ENCODE measurements around the gene PYROXD2.

PYROXD2 gene

DNA sequence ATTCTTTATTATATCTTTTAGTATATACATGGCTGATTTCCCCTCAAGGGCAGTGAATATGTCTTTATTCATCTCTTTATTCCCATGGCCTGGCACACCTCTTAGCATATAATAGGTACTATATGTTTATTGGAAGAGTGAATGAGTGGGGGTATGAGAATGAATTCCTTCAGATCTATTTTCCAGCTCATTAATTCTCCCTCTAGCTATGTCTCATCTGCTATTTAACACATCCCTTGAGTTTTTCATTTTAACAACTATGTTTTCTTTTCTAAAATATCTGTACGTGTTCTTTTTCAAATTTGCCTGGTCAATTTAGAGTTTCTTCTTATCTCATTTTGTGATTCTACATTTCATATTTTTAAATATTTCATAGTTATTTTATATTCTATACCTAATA is 17.3 kb upstream of the PYROXD2 start:
- no peaks in the 10 kb centered on the region; the same call in 1 of the 2 replicates for H4K20me1 ChIP-seq (ENCODE audit: insufficient read depth, low read length)

DNA sequence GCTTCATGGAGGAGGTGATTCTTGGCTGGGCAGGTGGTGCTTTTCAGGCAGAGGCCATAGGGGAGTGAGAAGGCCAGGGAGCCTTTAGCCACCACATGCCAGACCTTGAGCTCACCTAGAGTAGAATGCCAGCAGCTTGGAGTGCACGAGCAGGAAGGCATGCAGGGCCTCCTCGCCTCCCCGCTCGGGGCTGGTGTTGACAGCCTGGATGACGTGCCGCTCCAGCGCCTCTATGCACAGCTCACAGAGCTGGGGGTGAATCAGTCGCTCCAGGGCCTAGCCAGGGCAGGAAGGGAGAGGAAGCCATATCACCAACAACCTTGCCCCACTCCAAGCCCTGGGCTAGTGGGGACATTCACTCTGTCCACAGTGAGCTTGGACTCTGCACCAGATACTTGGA is 16.0 kb upstream of the PYROXD2 start:
- Histone ChIP-seq H3K4me1 (ENCODE audit: insufficient read depth, low read length) (no peaks in the 10 kb centered on the region), H3K36me3 (ENCODE audit: insufficient read depth, low read length) (peaks cover 87% of the 10 kb centered on the region), H4K20me1 (ENCODE audit: insufficient read depth, low read length) (no peaks in the 10 kb centered on the region; the same call in 1 of the 2 replicates), H3K79me2 (ENCODE audit: insufficient read depth, low read length) (no peaks in the 10 kb centered on the region), H3K27me3 (ENCODE audit: insufficient read depth, low read length, poor library complexity) (no peaks in the 10 kb centered on the region), H2AFZ (ENCODE audit: low read depth, low read length) (no peak overlapping the region), H3K4me2 (ENCODE audit: insufficient read depth, low read length) (no peak overlapping the region), H3K4me3 (ENCODE audit: low read depth in 1 of 2, low read length in 2 of 2) (no peak overlapping the region), H3K9ac (ENCODE audit: low read depth, low read length) (no peak overlapping the region), H3K27ac (ENCODE audit: low read length) (no peak overlapping the region), H3K9me3 (ENCODE audit: insufficient read depth, low read length, severe bottlenecking) (peaks cover 18% of the 10 kb centered on the region)
- no peak for TF ChIP-seq EZH2 (IDR thresholded peaks at IDR 0.05; ENCODE audit: borderline replicate concordance, low read depth, low read length, severe bottlenecking)
- TF ChIP-seq, protein P1, sequence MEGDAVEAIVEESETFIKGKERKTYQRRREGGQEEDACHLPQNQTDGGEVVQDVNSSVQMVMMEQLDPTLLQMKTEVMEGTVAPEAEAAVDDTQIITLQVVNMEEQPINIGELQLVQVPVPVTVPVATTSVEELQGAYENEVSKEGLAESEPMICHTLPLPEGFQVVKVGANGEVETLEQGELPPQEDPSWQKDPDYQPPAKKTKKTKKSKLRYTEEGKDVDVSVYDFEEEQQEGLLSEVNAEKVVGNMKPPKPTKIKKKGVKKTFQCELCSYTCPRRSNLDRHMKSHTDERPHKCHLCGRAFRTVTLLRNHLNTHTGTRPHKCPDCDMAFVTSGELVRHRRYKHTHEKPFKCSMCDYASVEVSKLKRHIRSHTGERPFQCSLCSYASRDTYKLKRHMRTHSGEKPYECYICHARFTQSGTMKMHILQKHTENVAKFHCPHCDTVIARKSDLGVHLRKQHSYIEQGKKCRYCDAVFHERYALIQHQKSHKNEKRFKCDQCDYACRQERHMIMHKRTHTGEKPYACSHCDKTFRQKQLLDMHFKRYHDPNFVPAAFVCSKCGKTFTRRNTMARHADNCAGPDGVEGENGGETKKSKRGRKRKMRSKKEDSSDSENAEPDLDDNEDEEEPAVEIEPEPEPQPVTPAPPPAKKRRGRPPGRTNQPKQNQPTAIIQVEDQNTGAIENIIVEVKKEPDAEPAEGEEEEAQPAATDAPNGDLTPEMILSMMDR (IDR thresholded peaks at IDR 0.05; ENCODE audit: borderline replicate concordance, extremely low read depth, low read length, poor library complexity, severe bottlenecking) = no peak
- ATAC-seq (ENCODE audit: insufficient read depth, low read depth) = no peak
- DNase-seq = no peak

More for the DNA sequence above, 17.3 kb upstream of the PYROXD2 start:
- H3K4me1 ChIP-seq (ENCODE audit: insufficient read depth, low read length) = no peaks in the 10 kb centered on the region
- ATAC-seq (ENCODE audit: insufficient read depth, low read depth) = no peak
- no peak overlapping the region for H3K9ac ChIP-seq (ENCODE audit: low read depth, low read length)
- no peak overlapping the region for H3K4me3 ChIP-seq (ENCODE audit: low read depth in 1 of 2, low read length in 2 of 2)
- peaks cover 80% of the 10 kb centered on the region for H3K36me3 ChIP-seq (ENCODE audit: insufficient read depth, low read length)
- no peak for DNase-seq
- H3K79me2 ChIP-seq (ENCODE audit: insufficient read depth, low read length) = no peaks in the 10 kb centered on the region
- no peak overlapping the region for H3K4me2 ChIP-seq (ENCODE audit: insufficient read depth, low read length)
- peaks cover 18% of the 10 kb centered on the region for H3K9me3 ChIP-seq (ENCODE audit: insufficient read depth, low read length, severe bottlenecking)
- H3K27me3 ChIP-seq (ENCODE audit: insufficient read depth, low read length, poor library complexity) = no peaks in the 10 kb centered on the region
- no peak overlapping the region for H3K27ac ChIP-seq (ENCODE audit: low read length)
- no peak for TF ChIP-seq EZH2 (IDR thresholded peaks at IDR 0.05; ENCODE audit: borderline replicate concordance, low read depth, low read length, severe bottlenecking)
- TF ChIP-seq, protein P1 (IDR thresholded peaks at IDR 0.05; ENCODE audit: borderline replicate concordance, extremely low read depth, low read length, poor library complexity, severe bottlenecking) = no peak
- H2AFZ ChIP-seq (ENCODE audit: low read depth, low read length) = no peak overlapping the region

DNA sequence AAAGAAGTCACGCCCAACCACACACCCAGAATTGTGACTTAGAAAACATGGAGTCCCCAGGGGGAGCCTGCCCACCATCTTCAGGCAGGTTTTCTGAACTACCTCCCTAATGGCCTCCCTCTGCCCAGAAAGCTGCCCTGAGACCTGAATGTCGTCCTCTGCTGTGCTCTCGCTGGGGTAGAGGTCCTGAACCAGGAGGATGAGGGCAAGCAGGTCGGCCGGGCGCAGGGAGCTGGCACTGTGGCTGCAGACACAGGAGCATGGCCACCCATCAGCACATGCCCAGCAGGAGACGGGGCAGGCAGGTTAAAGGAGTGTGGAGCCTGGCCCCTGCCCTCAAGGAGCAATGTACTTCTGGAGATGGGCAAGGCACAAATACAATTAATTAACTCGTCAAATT is 15.4 kb upstream of the PYROXD2 start:
- Histone ChIP-seq H3K27me3 (ENCODE audit: insufficient read depth, low read length, poor library complexity) (no peaks in the 10 kb centered on the region), H3K36me3 (ENCODE audit: insufficient read depth, low read length) (peaks cover 83% of the 10 kb centered on the region), H3K4me1 (ENCODE audit: insufficient read depth, low read length) (no peaks in the 10 kb centered on the region), H2AFZ (ENCODE audit: low read depth, low read length) (no peak overlapping the region), H3K4me2 (ENCODE audit: insufficient read depth, low read length) (no peak overlapping the region), H3K9me3 (ENCODE audit: insufficient read depth, low read length, severe bottlenecking) (peaks cover 18% of the 10 kb centered on the region), H3K79me2 (ENCODE audit: insufficient read depth, low read length) (no peaks in the 10 kb centered on the region), H3K9ac (ENCODE audit: low read depth, low read length) (no peak overlapping the region), H3K27ac (ENCODE audit: low read length) (no peak overlapping the region), H4K20me1 (ENCODE audit: insufficient read depth, low read length) (no peaks in the 10 kb centered on the region; the same call in 1 of the 2 replicates), H3K4me3 (ENCODE audit: low read depth in 1 of 2, low read length in 2 of 2) (no peak overlapping the region)
- ATAC-seq (ENCODE audit: insufficient read depth, low read depth) (no peak), DNase-seq (no peak)
- TF ChIP-seq EZH2 (IDR thresholded peaks at IDR 0.05; ENCODE audit: borderline replicate concordance, low read depth, low read length, severe bottlenecking) = no peak
- TF ChIP-seq, protein P1 (IDR thresholded peaks at IDR 0.05; ENCODE audit: borderline replicate concordance, extremely low read depth, low read length, poor library complexity, severe bottlenecking) = no peak
